IMR-90 (cell line): ENCODE results near the gene RPS8. TPM values are rescaled to one million over a fixed set of nuclear protein-coding genes. Genes with fewer than 3 reads are reported as not detected.

Experiments
- ATAC-seq: fragments of 200-7000 bp; cut with Tn5 transposase; 2 replicates; pipeline ENCODE4 v1.9.1; 2020; ENCODE audit warnings: low read depth, mild to moderate bottlenecking, moderate library complexity
- BruUV-seq: library from RNA; stranded (reverse); fragments of 400-500 nt; replicated peaks from 2 replicates; lab custom pipeline; 2021; lab: Mats Ljungman, UMichigan
- CTCF ChIA-PET: fragments of 300-600 bp; formaldehyde crosslinking; extraction: SDS; loops from one replicate; lab custom pipeline; 2021; ENCODE audit warnings: antibody characterized with exemption; lab: Yijun Ruan, JAX
- POLR2A ChIA-PET: fragments of 300-600 bp; sonication (Branson Sonifier 250); formaldehyde crosslinking; loops from one replicate; lab custom pipeline; 2022; ENCODE audit warnings: antibody characterized with exemption; ENCODE audit not compliant: unreplicated experiment; lab: Charles Lee
- DNase-seq: peaks from one replicate; pipeline ENCODE4 v3.0.0; 2013
- H2AFZ ChIP-seq: replicated peaks from 2 replicates; pipeline ENCODE3; 2013; ENCODE audit warnings: low read length, mild to moderate bottlenecking; ENCODE audit not compliant: poor library complexity
- H2AK5ac ChIP-seq: 2 replicates; pipeline ENCODE4 v1.6.1; 2013; ENCODE audit warnings: low read depth, low read length, inconsistent platforms
- H2AK9ac ChIP-seq: replicated peaks from 2 replicates; pipeline ENCODE3; 2013; ENCODE audit warnings: mild to moderate bottlenecking, low read depth, low read length, moderate library complexity; ENCODE audit not compliant: poor library complexity
- H2BK120ac ChIP-seq: 2 replicates; pipeline ENCODE4 v1.6.1; 2013; ENCODE audit warnings: low read depth, low read length, inconsistent platforms
- H2BK15ac ChIP-seq: 3 replicates; pipeline ENCODE4 v1.6.1; 2013; ENCODE audit warnings: low read depth, low read length, inconsistent platforms
- H2BK20ac ChIP-seq: 2 replicates; pipeline ENCODE4 v1.6.1; 2013; ENCODE audit warnings: low read depth, mild to moderate bottlenecking, inconsistent platforms, low read length, moderate library complexity
- H2BK5ac ChIP-seq: 2 replicates; pipeline ENCODE4 v1.6.1; 2013; ENCODE audit warnings: mild to moderate bottlenecking, low read depth, low read length, inconsistent platforms; ENCODE audit not compliant: poor library complexity, severe bottlenecking
- H3K14ac ChIP-seq: replicated peaks from 2 replicates; pipeline ENCODE4 v1.6.1; 2013; ENCODE audit warnings: low read depth, low read length, inconsistent platforms
- H3K18ac ChIP-seq: 2 replicates; pipeline ENCODE4 v1.6.1; 2013; ENCODE audit warnings: low read depth, low read length, control low read depth
- H3K23ac ChIP-seq: 2 replicates; pipeline ENCODE4 v1.6.1; 2013; ENCODE audit warnings: low read depth, low read length, inconsistent platforms
- H3K27ac ChIP-seq: 2 replicates; pipeline ENCODE4 v1.5.1; 2013; ENCODE audit warnings: mild to moderate bottlenecking, control low read depth, low read length; ENCODE audit not compliant: insufficient read depth
- H3K27me3 ChIP-seq: 2 replicates; pipeline ENCODE4 v1.6.1; 2013; ENCODE audit warnings: low read length; ENCODE audit not compliant: control insufficient read depth, insufficient read depth
- H3K36me3 ChIP-seq: 2 replicates; pipeline ENCODE4 v1.6.1; 2013; ENCODE audit warnings: low read length, mixed read lengths; ENCODE audit not compliant: control insufficient read depth, insufficient read depth
- H3K4ac ChIP-seq: 2 replicates; pipeline ENCODE4 v1.6.1; 2013; ENCODE audit warnings: low read depth, low read length, inconsistent platforms
- H3K4me1 ChIP-seq: 2 replicates; pipeline ENCODE4 v1.6.1; 2013; ENCODE audit warnings: low read length, mixed read lengths; ENCODE audit not compliant: control insufficient read depth, insufficient read depth
- H3K4me2 ChIP-seq: 2 replicates; pipeline ENCODE4 v1.6.1; 2013; ENCODE audit warnings: low read depth, mild to moderate bottlenecking, control low read depth, low read length, moderate library complexity
- H3K4me3 ChIP-seq: 2 replicates; pipeline ENCODE4 v1.5.1; 2013; ENCODE audit warnings: low read depth, mild to moderate bottlenecking, control low read depth, low read length, moderate library complexity; ENCODE audit not compliant: insufficient read depth
- H3K56ac ChIP-seq: 2 replicates; pipeline ENCODE4 v1.6.1; 2013; ENCODE audit warnings: low read length, inconsistent platforms; ENCODE audit not compliant: insufficient read depth; ENCODE audit errors: extremely low read depth
- H3K79me1 ChIP-seq, 2 experiments: 2 replicates each; pipeline ENCODE4 v1.6.1; 2013; ENCODE audit warnings: low read length in 2 of 2, inconsistent platforms in 1 of 2, low read depth in 1 of 2
- H3K9ac ChIP-seq: 2 replicates; pipeline ENCODE4 v1.6.1; 2013; ENCODE audit warnings: low read depth, low read length, control low read depth
- H3K9me1 ChIP-seq: 2 replicates; pipeline ENCODE4 v1.6.1; 2013; ENCODE audit warnings: low read length, inconsistent platforms; ENCODE audit not compliant: insufficient read depth
- H3K9me3 ChIP-seq: 2 replicates; pipeline ENCODE4 v1.6.1; 2013; ENCODE audit warnings: low read length; ENCODE audit not compliant: control insufficient read depth, insufficient read depth
- H4K20me1 ChIP-seq: 2 replicates; pipeline ENCODE4 v1.6.1; 2013; ENCODE audit warnings: low read length, inconsistent platforms; ENCODE audit not compliant: insufficient read depth
- H4K5ac ChIP-seq: 2 replicates; pipeline ENCODE4 v1.6.1; 2013; ENCODE audit warnings: mild to moderate bottlenecking, low read depth, low read length, control low read depth
- H4K8ac ChIP-seq, 2 experiments: 2 replicates each; pipeline ENCODE4 v1.6.1; 2013; ENCODE audit warnings: low read depth in 2 of 2, low read length in 2 of 2, control low read depth in 1 of 2, inconsistent platforms in 1 of 2
- H4K91ac ChIP-seq: 2 replicates; pipeline ENCODE4 v1.6.1; 2013; ENCODE audit warnings: low read depth, low read length, inconsistent platforms; ENCODE audit not compliant: insufficient read depth
- BHLHE40 ChIP-seq: fragments of 150-350 bp; IDR thresholded peaks from 2 replicates; pipeline ENCODE4 v1.6.1; 2016; ENCODE audit warnings: mild to moderate bottlenecking, low read depth, low read length
- CEBPB ChIP-seq: IDR thresholded peaks from 2 replicates; pipeline ENCODE4 v1.6.1; 2012; ENCODE audit warnings: low read depth, low read length, improper control_type of control experiment
- CHD1 ChIP-seq: IDR thresholded peaks from 2 replicates; pipeline ENCODE4 v1.6.1; 2012; ENCODE audit warnings: low read depth, low read length, improper control_type of control experiment
- FOS ChIP-seq: fragments of 150-350 bp; IDR thresholded peaks from 2 replicates; pipeline ENCODE4 v1.6.1; 2016; ENCODE audit warnings: low read depth, low read length
- MAFK ChIP-seq: IDR thresholded peaks from 2 replicates; pipeline ENCODE4 v1.6.1; 2012; ENCODE audit warnings: low read depth, low read length, improper control_type of control experiment
- MAZ ChIP-seq: IDR thresholded peaks from 2 replicates; pipeline ENCODE4 v1.6.1; 2012; ENCODE audit warnings: low read depth, mild to moderate bottlenecking, low read length, improper control_type of control experiment, moderate library complexity, borderline replicate concordance
- MXI1 ChIP-seq: IDR thresholded peaks from 2 replicates; pipeline ENCODE4 v1.6.1; 2012; ENCODE audit warnings: low read depth, mild to moderate bottlenecking, low read length, moderate library complexity, borderline replicate concordance
- NFE2L2 ChIP-seq: fragments of 150-350 bp; IDR thresholded peaks from 2 replicates; pipeline ENCODE4 v1.6.1; 2016; ENCODE audit warnings: low read depth, mild to moderate bottlenecking, low read length
- POLR2A ChIP-seq: IDR thresholded peaks from 2 replicates; pipeline ENCODE4 v1.6.1; 2012; ENCODE audit warnings: mild to moderate bottlenecking, low read depth, low read length
- RAD21 ChIP-seq: IDR thresholded peaks from 2 replicates; pipeline ENCODE4 v1.6.1; 2012; ENCODE audit warnings: low read length, improper control_type of control experiment
- RCOR1 ChIP-seq: IDR thresholded peaks from 2 replicates; pipeline ENCODE4 v1.6.1; 2012; ENCODE audit warnings: mild to moderate bottlenecking, low read length, improper control_type of control experiment; ENCODE audit not compliant: insufficient replicate concordance
- RFX5 ChIP-seq: IDR thresholded peaks from 2 replicates; pipeline ENCODE4 v1.8.0; 2012; ENCODE audit warnings: low read depth, mild to moderate bottlenecking, low read length, moderate library complexity
- SMC3 ChIP-seq: fragments of 150-350 bp; IDR thresholded peaks from 2 replicates; pipeline ENCODE4 v1.6.1; 2016; ENCODE audit warnings: low read depth, mild to moderate bottlenecking, antibody characterized with exemption, low read length, moderate library complexity
- whole genome bisulfite sequencing, 2 experiments: methylation state at CpG; one replicate each; pipeline versions ENCODE4 v1.1.5 to v1.1.7; 2013; ENCODE audit warnings: missing lambda C conversion rate in 2 of 2; ENCODE audit not compliant: insufficient read length in 1 of 2; ENCODE audit errors: extremely low coverage in 2 of 2; 5-methylcytosine and 5-hydroxymethylcytosine counted together
- dilution Hi-C: fragments of 300-500 bp; cut with HindIII; formaldehyde crosslinking; loops from one replicate; pipeline ENCODE4 v1.14.3; 2018; ENCODE audit warnings: low sequenced_read_pairs; ENCODE audit not compliant: unreplicated experiment
- in situ Hi-C: fragments of 300-500 bp; cut with MboI; formaldehyde crosslinking; loops from 3 replicates; pipeline ENCODE4 v1.14.3; 2019; ENCODE audit warnings: low sequenced_read_pairs, inconsistent platforms, mixed read lengths
- intact Hi-C: fragments of 100-400 bp; cut with micrococcal nuclease; formaldehyde crosslinking; loops from 2 replicates; pipeline ENCODE4 v1.10.0; 2022
- polyA plus RNA-seq, 3 experiments: library from polyadenylated mRNA; depleted of rRNA; stranded (reverse); fragments of >200 nt; gene quantifications; 2 replicates each; pipeline ENCODE4 v1.2.3, GENCODE V29; 2012; ENCODE audit warnings: low replicate concordance in 1 of 3
- total RNA-seq: library from RNA; depleted of rRNA; stranded (reverse); fragments of >200 nt; gene quantifications from 2 replicates; pipeline ENCODE4 v1.2.3, GENCODE V29; 2012
- TF ChIP-seq, protein P1 (sequence below): fragments of 150-350 bp; IDR thresholded peaks from 2 replicates; pipeline ENCODE4 v1.6.1; 2016; ENCODE audit warnings: low read depth, mild to moderate bottlenecking, low read length, moderate library complexity, borderline replicate concordance
- TF ChIP-seq, protein P2 (sequence below): fragments of 150-350 bp; IDR thresholded peaks from 2 replicates; pipeline ENCODE4 v1.6.1; 2017; ENCODE audit warnings: mild to moderate bottlenecking, antibody characterized with exemption, low read length, low read depth

Gene RPS8
- total and polyA plus RNA-seq, 2 of the 4 experiments (the other 2 are of a cell fraction), result 2,171 to 2,255 TPM

DNA sequence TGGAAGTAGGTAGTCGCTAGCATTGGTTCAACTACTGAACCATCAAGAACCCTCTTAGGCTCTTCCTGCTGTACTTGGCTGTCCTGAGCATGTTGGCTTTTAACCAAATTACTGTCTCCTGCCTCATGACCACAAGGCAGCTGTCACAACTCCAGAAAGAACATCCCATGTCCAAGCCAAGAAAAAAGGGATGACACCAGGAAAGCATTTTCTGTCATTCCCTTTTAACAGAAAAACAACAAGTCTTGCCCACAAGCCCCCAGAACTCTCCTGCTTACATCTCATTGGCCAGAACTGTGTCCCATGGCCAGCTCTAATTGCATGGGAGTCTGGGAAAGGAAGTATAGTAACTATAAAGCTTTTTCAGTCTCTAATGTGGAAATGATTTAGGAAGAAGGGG lies 42.0 kb upstream of the RPS8 start (continued):
- TF ChIP-seq, protein P1, sequence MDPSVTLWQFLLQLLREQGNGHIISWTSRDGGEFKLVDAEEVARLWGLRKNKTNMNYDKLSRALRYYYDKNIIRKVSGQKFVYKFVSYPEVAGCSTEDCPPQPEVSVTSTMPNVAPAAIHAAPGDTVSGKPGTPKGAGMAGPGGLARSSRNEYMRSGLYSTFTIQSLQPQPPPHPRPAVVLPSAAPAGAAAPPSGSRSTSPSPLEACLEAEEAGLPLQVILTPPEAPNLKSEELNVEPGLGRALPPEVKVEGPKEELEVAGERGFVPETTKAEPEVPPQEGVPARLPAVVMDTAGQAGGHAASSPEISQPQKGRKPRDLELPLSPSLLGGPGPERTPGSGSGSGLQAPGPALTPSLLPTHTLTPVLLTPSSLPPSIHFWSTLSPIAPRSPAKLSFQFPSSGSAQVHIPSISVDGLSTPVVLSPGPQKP, result no peak
- TF ChIP-seq CHD1 (no peak), MAFK (no peak), RCOR1 (no peak), POLR2A (no peak)

DNA sequence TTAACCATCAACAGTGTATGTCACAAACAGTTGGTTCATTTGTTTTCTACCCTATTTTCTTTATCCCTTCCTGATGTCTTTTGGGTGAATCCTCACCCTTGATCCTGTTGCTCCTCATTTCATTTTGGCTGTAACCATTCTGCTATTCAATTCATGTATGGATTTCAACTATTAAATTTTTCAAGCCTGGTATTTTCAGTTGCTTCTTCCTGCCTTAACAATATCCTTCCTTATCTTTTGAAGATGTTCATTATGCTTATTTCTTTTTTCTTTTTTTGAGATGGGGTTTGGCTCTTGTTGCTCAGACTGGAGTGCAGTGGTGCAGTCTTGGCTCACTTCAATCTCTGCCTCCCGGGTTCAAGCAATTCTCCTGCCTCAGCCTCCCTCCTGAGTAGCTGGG lies 41.6 kb upstream of the RPS8 start:
- Histone ChIP-seq H3K4ac (no peak overlapping the region), H4K20me1 (no peaks in the 10 kb centered on the region), H3K27me3 (no peaks in the 10 kb centered on the region), H4K5ac (no peak overlapping the region), H3K4me3 (no peak overlapping the region), H3K14ac (no peak overlapping the region), H3K9ac (no peak overlapping the region), H3K9me1 (no peaks in the 10 kb centered on the region), H2BK20ac (no peak overlapping the region), H3K23ac (no peak overlapping the region), H2BK15ac (no peak overlapping the region), H3K4me1 (no peaks in the 10 kb centered on the region), H3K18ac (no peak overlapping the region), H2BK5ac (no peak overlapping the region), H2AK5ac (no peak overlapping the region), H3K9me3 (no peaks in the 10 kb centered on the region), H2BK120ac (no peak overlapping the region), H3K4me2 (no peak overlapping the region), H3K79me1 (no peaks in the 10 kb centered on the region), H3K36me3 (no peaks in the 10 kb centered on the region), H3K56ac (no peak overlapping the region), H4K8ac (no peak overlapping the region), H3K27ac (no peak overlapping the region), H4K91ac (no peak overlapping the region), H2AFZ (no peak overlapping the region), H2AK9ac (no peak overlapping the region)
- WGBS, 2 experiments, result no CpG with 5 or more reads among the region's 1 CpG
- BruUV-seq, result no TSS peak
- ChIA-PET CTCF (no interaction called here), POLR2A (no interaction called here)
- in situ Hi-C loops (no loop called here), intact Hi-C loops (loop anchor here (5.0 kb wide), 3 partner anchors 74 to 569 kb away; partner anchors contain the start of genes BTBD19, DYNLT4, HECTD3 and UROD), dilution Hi-C loops (no loop called here)
- DNase-seq (no peak), ATAC-seq (no peak)
- TF ChIP-seq RFX5, result no peak
- no peak for TF ChIP-seq MXI1
- TF ChIP-seq, protein P2, sequence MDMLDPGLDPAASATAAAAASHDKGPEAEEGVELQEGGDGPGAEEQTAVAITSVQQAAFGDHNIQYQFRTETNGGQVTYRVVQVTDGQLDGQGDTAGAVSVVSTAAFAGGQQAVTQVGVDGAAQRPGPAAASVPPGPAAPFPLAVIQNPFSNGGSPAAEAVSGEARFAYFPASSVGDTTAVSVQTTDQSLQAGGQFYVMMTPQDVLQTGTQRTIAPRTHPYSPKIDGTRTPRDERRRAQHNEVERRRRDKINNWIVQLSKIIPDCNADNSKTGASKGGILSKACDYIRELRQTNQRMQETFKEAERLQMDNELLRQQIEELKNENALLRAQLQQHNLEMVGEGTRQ, result no peak
- TF ChIP-seq, protein P1, result no peak
- no peak for TF ChIP-seq CEBPB
- TF ChIP-seq SMC3, result no peak
- no peak for TF ChIP-seq CHD1
- TF ChIP-seq BHLHE40, result no peak
- TF ChIP-seq POLR2A, result no peak
- no peak for TF ChIP-seq RAD21
- TF ChIP-seq NFE2L2, result no peak
- TF ChIP-seq MAZ, result no peak
- no peak for TF ChIP-seq FOS
